Measurements from ENCODE around the gene GNPTAB.

DNA sequence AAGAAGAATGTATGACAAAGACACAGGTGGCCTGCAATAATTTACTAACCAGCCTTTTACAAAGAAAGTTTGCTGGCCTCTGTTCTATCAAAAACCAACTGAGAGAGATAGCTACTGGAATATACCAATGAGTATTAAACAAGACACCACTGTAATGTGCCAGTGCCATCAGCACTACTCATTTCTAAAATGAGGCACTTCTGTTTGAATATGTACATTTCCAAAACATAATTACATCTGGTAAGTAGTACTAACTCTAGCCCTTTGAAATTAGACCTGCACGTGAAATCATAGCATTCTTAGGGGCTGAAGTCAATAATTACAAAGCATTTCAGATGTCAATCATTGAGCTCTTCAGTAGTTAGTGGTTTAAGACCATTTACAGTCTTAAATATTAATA lies 84.6 kb downstream of the GNPTAB start:
- no peak for TF ChIP-seq EZH2 (IDR thresholded peaks at IDR 0.05; ENCODE audit: borderline replicate concordance, low read length)
- TF ChIP-seq, protein P1, sequence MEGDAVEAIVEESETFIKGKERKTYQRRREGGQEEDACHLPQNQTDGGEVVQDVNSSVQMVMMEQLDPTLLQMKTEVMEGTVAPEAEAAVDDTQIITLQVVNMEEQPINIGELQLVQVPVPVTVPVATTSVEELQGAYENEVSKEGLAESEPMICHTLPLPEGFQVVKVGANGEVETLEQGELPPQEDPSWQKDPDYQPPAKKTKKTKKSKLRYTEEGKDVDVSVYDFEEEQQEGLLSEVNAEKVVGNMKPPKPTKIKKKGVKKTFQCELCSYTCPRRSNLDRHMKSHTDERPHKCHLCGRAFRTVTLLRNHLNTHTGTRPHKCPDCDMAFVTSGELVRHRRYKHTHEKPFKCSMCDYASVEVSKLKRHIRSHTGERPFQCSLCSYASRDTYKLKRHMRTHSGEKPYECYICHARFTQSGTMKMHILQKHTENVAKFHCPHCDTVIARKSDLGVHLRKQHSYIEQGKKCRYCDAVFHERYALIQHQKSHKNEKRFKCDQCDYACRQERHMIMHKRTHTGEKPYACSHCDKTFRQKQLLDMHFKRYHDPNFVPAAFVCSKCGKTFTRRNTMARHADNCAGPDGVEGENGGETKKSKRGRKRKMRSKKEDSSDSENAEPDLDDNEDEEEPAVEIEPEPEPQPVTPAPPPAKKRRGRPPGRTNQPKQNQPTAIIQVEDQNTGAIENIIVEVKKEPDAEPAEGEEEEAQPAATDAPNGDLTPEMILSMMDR (conservative IDR thresholded peaks at IDR 0.05 in 1 of 2, IDR thresholded peaks at IDR 0.05 in 1 of 2; ENCODE audit: extremely low read depth in 1 of 2, insufficient read depth in 1 of 2, low read depth in 1 of 2, low read length in 2 of 2) = no peak

All from mammary epithelial cell (primary cell).